HG03575 (cell line): ENCODE measurements around the gene NALCN.

Source experiments
- ATAC-seq: cut with Tn5 transposase; IDR thresholded peaks from one replicate; pipeline ENCODE4 v1.9.1; 2021; ENCODE audit not compliant: unreplicated experiment, insufficient number of reproducible peaks, low FRiP score; ENCODE audit errors: extremely low read depth

NALCN gene

DNA sequence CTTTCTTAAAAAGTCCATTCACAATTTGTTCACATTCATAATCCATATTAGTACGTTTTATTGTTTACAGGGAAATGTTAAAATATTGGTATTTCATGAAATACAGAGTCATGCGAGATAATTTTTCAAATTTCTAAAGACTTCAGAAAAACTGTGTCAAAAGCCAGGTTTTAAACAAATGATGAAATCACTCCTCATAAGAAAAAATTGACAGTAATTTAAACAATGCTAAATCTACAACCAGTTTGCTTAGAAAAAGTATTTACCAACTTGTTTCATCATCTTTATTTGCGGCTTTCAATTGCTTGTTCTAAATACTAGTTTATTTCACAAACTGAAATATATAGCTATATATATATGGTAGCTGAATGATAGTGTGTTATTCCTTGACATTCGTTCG, 1.2 kb upstream of the NALCN start:
- ATAC-seq = no peak

DNA sequence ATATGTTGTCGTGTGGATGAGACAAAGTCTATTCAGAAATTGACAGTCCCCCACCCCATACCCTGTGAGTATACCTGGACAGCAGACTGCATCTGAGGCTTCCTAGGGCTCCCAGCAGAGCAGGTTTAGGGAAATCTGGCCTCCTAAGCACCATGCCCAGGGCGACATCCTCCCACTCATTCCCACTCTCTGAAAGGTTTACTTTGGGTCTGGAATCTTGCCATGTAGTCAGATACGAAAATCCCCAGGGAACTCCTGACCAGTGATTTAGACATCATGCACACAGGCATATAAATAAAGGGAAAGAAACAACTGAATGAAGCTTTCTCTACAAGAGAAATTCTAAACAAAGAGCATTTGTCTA, 717 bp upstream of the NALCN start:
- no peak for ATAC-seq

DNA sequence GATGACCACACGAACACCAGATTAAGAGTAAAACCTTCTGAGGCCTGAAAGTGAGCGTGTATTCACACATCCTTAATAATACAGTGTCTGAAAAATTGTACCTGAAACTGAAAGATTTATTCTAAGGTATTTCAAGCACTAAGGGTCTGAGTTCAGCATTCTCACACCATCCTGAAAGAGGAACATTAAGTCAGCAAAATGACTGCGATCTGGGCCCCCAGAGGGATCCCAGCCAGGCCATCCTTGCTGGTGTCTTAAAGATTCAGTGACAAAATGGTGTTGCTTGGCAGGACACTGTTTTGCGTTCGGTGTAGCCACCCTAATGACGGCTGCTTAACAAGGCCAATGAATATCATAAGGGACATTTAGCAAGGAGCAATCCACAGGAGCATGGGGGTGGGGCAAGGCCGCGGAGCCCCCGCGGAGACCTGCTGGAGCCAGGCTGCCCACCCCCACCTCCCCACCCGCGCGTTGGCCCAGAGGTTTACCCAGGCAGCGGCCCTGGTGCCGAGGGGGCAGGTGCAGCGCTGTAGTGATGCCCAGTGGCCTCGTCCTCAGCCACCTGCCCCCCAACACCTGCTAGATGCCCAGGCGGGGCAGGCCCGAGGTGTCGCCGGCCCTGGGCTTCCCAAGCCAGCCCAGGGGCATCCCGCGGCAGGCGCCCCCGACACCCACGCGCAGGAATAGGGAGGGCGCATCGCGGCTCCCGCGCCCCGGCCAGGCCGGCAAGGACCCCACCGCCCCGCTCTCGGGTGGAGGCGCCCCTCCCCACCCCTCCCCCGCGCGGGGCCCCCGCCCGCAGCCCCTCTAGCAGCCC, 742 bp downstream of the NALCN start:
- peak; percentile 65 for ATAC-seq

DNA sequence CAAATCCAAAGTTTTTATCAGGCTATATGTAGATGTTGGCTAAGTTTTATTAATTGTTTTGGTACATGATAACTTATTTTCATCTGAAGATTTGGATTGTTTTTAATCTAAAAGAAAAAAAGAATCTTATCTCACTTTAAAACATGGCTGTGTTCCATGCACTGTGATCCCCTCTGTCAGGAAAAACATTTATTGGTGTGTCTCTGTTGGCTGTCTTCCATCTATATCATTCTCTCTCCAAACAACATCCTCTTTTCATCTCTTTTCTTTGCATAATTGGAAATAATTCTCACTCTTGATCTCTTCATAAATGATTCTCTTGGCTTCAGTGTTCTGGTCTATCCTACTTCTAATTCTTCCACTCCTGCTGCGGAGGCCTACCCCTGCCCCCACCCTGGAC, 4.2 kb downstream of the NALCN start:
- no peak for ATAC-seq

DNA sequence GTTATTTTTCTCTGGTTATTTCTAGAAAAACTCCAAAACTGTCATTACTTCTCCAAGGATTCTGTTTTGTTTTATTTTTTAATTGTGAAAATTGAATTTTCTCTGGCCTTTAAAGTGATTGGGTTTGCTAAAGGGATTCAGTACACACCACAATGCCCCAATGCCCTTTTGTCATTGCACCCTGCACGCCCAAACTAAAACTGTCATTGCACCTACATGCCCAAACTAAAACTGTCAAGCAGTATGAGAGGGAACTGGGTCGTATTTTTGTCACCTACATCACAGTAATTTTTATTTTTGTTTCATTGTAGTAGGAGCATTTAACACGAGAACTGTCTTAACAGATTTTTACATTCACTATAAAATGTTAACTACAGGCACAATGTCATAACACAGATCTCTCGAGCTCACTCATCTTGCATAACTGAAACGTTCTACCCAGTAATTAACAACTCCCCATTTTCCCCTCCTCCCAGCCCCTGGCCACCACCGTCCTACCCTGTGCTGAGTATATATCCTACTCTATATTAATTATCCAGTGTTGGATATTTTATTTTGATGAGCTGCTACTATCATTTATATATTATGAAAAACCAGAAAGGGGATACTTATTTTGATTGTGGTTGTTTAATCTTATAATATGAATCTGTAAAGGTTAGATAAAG, 7.2 kb downstream of the NALCN start:
- no peak for ATAC-seq

DNA sequence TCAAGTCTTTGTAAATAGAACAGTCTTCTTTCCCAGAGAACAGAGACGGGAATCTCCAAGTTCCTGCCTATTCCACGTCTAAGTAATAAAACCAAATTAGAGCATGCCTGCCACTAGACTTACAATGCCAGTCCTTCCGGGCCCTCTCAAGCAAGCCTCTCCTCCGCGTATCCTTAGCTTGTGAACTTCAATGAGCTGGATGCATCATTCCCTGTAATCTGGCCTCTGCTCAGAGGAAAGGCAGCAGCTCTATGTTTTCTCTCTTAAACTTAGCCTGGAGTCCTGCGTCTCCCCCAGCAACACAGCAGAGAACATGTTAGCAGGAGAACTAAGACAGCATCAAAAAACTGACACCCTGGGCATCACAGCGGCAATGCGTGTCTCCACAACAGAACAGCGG, 8.2 kb downstream of the NALCN start:
- ATAC-seq = no peak

DNA sequence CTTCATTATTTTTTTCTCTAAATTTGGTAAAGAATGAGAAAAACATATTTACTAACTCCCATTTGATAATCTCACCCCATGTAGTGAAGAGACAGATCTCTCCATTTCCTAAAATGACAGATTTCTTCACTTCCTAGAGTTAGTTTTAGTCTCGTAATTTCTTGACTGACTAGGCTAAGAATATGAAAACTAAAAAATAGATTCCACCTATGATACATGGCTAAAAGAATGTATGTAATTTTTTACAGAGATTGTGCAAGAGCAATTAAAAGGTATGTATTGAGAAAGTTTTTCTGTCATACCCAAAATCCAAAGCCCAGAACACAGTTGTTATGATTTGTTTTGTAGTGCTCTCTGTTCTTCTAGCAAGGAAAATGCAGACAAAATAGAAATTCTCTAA, 9.5 kb downstream of the NALCN start:
- ATAC-seq = no peak

DNA sequence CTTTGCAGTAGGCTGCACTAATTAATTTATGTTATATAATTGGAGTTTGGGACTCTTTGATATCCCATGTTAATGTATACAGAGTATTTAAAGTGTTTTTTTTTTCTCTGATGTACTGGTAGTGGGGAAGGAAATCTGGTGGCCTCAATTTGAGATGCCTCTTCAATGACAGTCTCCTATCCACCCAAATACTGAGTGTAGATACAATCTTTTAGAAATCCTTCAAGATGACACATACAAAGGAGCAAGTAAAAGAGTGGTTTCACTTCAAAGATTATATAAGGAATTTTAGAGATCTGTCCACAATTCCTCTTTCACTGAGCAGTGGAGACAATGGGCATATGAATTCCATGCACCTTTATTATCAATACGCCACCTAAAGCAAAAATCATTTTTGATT, 15.1 kb downstream of the NALCN start:
- ATAC-seq = no peak

DNA sequence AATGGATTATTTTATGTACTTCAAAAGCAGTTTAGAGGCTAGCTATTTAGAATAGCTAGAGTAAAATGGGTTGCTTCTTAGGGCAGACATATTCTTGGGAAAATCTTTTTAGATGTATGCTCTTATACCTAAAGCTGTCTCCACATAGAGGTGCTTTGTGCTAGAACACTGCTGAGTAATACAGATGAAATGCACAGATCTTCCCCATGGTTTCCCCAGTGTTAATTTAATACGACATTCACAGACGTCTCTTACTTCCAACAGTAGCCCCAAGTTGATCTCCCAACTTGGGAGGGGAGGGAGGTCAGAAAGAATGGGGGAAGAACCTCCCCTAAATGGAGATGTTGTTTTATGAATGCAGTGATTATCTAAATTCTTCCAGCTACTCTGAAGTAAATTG, 16.9 kb downstream of the NALCN start:
- no peak for ATAC-seq

DNA sequence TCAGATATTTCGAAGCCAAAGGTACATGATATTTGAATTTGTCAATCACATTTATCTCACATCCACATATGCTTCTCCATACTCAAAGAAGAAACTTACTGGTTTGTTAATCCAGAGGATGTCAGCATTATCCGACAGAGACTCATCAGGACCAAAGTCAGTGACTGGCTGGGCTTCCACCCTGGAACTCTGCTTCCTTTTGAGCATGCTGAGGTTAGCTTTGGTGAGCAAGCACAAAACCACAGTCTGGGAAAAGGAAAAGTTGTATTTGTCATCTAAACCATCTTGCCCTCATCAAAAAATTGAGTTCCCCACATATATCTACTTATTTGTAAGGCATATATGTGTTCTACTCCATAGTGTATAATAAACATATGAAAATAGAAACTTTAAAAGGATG, 17.4 kb downstream of the NALCN start:
- ATAC-seq = no peak

DNA sequence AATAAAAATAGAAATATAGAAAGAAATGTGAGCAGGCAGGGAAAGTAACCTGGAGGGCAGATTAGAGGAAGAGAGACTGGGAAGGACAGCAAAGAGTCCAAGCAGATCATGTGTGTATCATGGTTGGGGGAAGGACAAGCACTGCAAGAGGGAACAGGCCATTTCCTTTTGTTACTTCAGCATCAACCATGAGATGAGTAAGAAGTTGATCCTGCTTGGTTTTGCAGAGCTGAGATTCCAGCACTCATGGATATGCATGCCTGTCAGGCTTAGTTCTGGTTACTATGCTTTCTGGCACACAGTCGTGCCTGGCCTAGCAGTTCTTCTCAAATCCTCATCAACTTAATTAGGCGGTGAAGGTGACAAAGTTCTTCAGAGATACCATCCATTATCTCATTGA, 18.1 kb downstream of the NALCN start:
- no peak for ATAC-seq

DNA sequence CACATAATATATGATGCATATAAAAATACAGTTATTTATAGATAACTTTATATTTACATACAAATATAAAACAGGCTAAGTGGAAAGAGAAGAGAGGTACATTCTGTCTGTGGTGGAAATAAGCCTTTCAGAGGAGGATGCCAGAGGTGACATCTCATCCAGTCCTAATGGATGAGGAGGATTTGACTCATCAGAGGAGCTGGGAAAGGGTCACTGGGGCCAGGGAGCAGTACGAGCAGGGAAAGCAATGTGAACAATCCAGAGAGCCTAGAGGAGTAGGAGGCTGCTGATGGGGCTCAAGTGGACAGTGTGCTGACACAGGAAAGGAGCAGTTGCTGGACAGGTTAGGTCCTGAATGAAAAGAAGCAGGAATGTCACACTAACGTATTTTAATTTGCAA, 18.6 kb downstream of the NALCN start:
- ATAC-seq = no peak

DNA sequence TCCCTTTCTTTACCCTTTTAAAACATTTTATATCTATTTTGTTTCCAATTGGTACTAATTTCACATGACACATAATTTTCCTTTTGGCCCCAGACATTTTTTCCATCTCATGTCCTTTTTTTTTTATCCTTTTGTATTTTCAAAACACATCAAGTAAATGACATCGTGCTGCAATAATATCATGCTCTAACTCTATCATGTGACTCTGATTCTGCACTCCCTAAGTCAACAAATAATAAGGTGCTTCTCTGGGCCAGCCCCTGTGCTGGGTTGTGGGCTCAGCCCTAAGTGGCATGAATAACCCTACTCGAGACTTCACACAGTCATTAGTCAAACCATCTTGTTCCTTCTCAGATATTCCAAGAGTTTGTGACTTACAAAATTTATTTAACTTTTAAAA, 21.7 kb downstream of the NALCN start:
- ATAC-seq = no peak

DNA sequence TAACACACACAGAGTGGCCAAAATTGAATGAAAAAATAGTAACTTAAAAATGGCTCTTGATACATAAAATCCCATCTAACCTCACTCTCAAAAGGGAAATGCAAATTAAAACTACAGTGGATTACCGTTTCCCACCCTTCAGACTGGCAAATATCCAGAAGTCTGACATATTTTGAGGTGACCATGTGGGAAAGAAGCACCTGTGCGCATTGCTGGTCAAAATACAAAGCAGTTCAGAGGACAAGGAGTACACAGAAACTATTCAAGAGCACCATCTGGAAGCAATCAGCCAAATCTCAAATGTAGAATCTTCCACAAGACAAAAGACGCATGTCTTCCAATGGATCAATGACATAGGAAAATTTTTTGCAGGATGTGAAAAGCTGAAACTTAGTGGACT, 23.2 kb downstream of the NALCN start:
- ATAC-seq = no peak

DNA sequence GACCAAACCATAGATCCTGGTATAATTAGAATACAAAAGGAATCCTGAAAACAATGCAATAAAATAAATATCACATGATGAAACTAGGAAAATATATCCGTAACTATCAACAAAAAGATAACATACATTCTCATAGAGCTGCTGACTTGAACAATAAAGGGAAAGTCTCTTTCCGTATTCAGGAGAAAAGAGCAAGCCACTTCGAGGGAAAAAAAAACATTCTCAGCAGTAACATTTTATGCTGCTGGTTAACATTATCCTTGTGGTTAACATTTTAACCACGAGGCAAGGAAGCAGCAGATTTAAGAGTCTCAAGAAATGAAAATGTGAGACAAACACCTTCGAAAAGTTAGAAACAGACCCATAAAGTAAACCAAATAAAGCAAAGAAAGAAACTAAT, 25.8 kb downstream of the NALCN start:
- ATAC-seq = no peak

DNA sequence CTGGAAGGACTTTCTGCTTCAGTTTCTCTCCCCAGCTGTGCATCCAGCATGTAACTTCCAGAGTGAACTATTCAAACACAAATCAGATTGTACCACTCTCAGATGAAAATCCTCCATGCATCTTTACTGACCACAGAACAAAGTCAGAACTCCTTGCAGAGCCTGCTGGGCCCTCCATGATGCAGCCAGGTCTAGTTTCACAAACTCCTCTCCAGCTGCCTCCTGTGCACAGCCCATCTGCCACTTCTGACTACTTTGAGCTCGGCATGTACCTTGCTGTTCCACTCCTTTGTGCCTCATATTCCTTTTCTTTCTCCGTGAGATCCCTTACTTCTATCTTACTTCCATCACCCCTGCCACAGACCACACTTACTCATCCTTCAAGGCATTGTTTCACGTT, 31.4 kb downstream of the NALCN start:
- ATAC-seq = no peak

DNA sequence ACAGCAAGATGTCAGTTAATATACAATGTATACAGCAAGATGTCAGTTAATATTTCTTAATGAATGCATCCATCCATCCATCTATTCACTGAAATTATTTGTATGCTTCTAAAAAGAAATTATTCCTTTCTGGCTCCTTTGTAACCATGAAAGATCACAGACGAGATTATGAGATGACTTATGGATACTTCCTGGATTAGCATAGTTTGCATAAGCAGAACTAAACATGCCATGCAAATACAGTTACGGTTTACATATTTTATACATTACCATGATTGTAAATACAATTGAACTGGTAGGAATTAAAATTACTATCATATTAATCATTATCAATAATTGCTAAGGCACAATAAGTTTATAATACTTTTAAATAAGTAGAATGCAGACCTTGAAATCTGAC, 32.7 kb downstream of the NALCN start:
- ATAC-seq = no peak

DNA sequence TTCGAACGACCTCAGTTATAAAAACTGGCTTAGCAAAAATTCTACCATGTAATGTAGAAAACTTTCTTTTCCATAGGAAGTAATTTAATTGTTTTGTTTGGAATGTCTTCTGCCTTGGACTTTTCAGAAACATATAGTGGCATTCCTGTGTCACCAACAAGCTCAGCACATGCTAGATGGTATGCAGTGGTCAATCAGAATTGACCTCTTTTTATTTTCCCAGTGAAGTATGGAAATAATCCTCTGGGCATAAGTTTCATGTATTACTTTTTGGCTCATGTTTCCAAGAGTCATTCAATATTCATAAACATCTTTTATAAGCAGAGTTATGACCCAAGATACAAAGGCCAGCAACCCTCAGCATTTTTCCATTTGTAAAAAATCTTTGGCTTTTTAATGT, 33.6 kb downstream of the NALCN start:
- ATAC-seq = no peak

DNA sequence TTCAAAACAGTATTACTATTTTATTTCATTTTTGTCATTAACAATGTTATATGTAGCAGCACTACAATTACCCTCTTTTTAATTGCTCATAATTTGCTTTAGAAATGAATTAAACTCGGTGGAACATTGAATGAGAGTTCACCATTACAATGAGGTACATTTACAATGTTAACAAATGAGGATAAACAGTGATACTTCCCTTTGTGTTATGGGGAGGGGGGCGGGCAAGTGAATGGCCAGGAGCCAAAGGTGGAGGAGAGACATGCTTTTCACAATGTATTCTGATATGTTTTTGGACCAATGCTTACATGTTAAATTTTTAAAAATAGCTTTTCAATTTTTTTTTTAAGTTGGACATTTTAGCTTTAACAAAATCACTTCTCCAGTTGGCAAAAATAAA, 34.2 kb downstream of the NALCN start:
- ATAC-seq = no peak

DNA sequence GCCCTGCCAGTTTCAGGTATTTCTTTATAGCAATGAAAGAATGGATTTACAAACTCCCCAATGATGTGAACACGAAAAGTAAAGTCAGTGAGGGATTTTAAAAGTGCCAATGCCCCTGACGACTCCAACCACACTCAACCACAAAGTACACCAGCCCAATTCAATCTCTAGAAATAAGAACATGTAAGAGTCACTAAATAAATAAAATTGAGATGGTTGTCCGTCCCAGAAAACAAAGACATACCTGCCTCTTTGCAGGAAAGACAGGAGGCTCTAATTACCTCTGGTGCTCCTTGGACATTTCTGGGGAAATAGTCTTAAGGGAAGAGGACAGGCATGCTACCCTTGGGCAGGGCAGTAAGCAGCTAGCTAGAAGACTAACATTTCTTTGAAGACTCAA, 55.8 kb downstream of the NALCN start:
- no peak for ATAC-seq

DNA sequence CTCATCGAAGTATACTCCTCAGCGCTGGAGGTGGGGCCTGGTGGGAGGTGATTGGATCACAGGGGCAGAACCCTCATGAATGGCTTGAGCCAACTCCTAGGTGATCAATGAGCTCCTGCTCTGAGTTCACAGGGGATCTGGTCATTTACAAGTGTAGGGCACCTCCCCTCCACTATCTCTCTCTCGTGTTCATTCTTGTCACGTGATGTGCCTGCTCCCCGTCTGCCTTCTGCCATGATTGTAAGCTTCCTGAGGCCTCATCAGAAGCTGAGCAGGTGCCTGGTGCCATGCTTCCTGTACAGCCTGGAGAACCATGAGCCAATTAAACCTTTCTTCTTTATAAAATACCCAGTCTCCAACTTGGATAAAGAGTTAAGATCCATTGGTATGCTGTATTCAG, 61.4 kb downstream of the NALCN start:
- ATAC-seq = no peak
